Gastrocnemius medialis (tissue), 4 donors: Measurements from ENCODE around the gene ACP7. TPM values are rescaled to one million over a fixed set of nuclear protein-coding genes. Genes with fewer than 3 reads are reported as not detected.

Source experiments
- ATAC-seq, 2 donors: fragments of 150-250 bp; one replicate each; pipeline ENCODE4 v1.9.1; 2016
- DNase-seq, 2 donors: peaks; one replicate each; pipeline ENCODE4 v3.0.0-alpha.2; 2019
- H3K27ac ChIP-seq, 4 donors: fragments of 200-600 bp; sonication (generic); 1 replicate in 1 of 4; 2 replicates in 3 of 4; pipeline ENCODE4 v1.5.1; 2016 to 2018; ENCODE audit warnings: mild to moderate bottlenecking in 2 of 4, moderate library complexity in 1 of 4
- H3K27me3 ChIP-seq, 3 donors: fragments of 200-600 bp; sonication (generic) in 2 of 3; 1 replicate in 1 of 3; 2 replicates in 2 of 3; pipeline versions ENCODE4 v1.5.1 to v1.6.0; 2016 to 2019; ENCODE audit warnings: mild to moderate bottlenecking in 1 of 3, moderate library complexity in 1 of 3
- H3K36me3 ChIP-seq, 2 donors: fragments of 200-600 bp; sonication (generic) in 1 of 2; one replicate each; pipeline ENCODE4 v1.5.1; 2017 to 2018
- H3K4me1 ChIP-seq, 2 donors: fragments of 200-600 bp; sonication (generic) in 1 of 2; one replicate each; pipeline ENCODE4 v1.5.1; 2016 to 2017; ENCODE audit warnings: mild to moderate bottlenecking in 2 of 2
- H3K4me3 ChIP-seq, 4 donors: fragments of 200-600 bp; sonication (generic) in 3 of 4; 1 replicate in 1 of 4; 2 replicates in 3 of 4; pipeline ENCODE4 v1.5.1; 2016 to 2019; ENCODE audit warnings: mild to moderate bottlenecking in 2 of 4
- H3K9me3 ChIP-seq, 3 donors: fragments of 200-600 bp; sonication (generic) in 2 of 3; 1 replicate in 1 of 3; 2 replicates in 2 of 3; pipeline ENCODE4 v1.5.1; 2016 to 2019
- POLR2A ChIP-seq, 2 donors: fragments of 450-650 bp; IDR thresholded peaks; one replicate each; pipeline ENCODE4 v1.6.1; 2017; ENCODE audit warnings: antibody characterized with exemption in 2 of 2, mild to moderate bottlenecking in 2 of 2, moderate library complexity in 2 of 2
- in situ Hi-C, 4 donors: fragments of 200-750 bp; cut with MboI; loops; one replicate each; pipeline versions ENCODE4 v1.15.0 to v1.8.0; 2017; ENCODE audit warnings: low sequenced_read_pairs in 4 of 4
- intact Hi-C: fragments of 100-400 bp; cut with DNase I; formaldehyde crosslinking; loops from one replicate; pipeline ENCODE4 v1.15.1; 2023; ENCODE audit warnings: low total_unique reads
- total RNA-seq, 4 donors: library from RNA; depleted of rRNA; stranded (reverse); fragments of >200 nt; gene quantifications; one replicate each; pipeline versions ENCODE4 v1.1.0 to v1.2.3, GENCODE V29; 2016
- TF ChIP-seq, protein P1 (sequence below), 5 experiments: fragments of 450-650 bp in 3 of 5; fragments of 200-600 bp in 2 of 5; sonication (generic) in 2 of 5; IDR thresholded peaks in 4 of 5; conservative IDR thresholded peaks in 1 of 5; 1 replicate in 4 of 5; 2 replicates in 1 of 5; pipeline ENCODE4 v1.5.1; 2016 to 2019; ENCODE audit warnings: antibody characterized with exemption in 5 of 5, mild to moderate bottlenecking in 3 of 5, moderate library complexity in 3 of 5

Gene ACP7
- total RNA-seq, 4 donors from 2014 or later: not detected

DNA sequence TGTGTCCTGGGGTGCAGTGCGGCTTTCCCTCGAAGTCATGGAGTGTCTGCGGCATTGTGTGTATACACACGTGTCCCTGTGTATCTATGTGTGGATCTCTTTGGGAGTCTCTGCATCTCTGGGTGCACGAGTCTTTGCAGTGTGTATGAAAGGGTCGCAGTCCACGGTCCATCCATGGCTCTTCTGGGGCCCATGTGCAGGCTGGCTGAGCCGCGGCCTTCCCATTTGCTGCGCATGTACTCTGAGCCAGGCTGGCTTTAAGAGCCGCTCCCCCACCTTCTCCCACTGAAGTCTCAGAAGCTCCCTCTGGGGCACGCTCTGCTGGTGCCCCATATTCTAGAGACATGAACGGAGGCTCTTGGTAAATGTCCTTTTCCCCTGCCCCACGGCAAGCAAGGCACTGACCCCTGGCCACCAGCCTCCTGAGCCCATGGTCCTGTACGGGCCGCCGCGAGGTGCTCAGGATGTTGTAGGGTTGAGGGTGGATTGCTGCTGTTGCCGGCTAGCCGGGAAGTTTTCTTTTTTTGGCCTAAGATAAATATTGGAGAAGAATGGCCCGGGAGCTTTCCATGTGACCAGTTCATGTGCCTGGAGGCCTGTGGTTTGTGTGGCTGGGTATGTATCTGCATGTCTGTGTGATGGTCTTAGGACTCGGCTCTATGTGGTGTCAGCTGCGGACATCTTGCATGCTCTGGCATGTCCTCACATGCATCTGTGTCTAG lies 73.3 kb downstream of the ACP7 start:
- intact Hi-C loops: no loop called here
- Histone ChIP-seq H3K4me1 (no peaks in the 10 kb centered on the region), H3K27ac (no peak overlapping the region), H3K27me3 (no peaks in the 10 kb centered on the region), H3K36me3 (no peaks in the 10 kb centered on the region), H3K9me3 (no peaks in the 10 kb centered on the region), H3K4me3 (no peak overlapping the region)
- ATAC-seq (no peak), DNase-seq (no peak)
- in situ Hi-C loops: no loop called here
- TF ChIP-seq POLR2A (IDR thresholded peaks at IDR 0.05): no peak
- TF ChIP-seq, protein P1, sequence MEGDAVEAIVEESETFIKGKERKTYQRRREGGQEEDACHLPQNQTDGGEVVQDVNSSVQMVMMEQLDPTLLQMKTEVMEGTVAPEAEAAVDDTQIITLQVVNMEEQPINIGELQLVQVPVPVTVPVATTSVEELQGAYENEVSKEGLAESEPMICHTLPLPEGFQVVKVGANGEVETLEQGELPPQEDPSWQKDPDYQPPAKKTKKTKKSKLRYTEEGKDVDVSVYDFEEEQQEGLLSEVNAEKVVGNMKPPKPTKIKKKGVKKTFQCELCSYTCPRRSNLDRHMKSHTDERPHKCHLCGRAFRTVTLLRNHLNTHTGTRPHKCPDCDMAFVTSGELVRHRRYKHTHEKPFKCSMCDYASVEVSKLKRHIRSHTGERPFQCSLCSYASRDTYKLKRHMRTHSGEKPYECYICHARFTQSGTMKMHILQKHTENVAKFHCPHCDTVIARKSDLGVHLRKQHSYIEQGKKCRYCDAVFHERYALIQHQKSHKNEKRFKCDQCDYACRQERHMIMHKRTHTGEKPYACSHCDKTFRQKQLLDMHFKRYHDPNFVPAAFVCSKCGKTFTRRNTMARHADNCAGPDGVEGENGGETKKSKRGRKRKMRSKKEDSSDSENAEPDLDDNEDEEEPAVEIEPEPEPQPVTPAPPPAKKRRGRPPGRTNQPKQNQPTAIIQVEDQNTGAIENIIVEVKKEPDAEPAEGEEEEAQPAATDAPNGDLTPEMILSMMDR (IDR thresholded peaks at IDR 0.05 in 4 of 5, conservative IDR thresholded peaks at IDR 0.05 in 1 of 5): no peak

DNA sequence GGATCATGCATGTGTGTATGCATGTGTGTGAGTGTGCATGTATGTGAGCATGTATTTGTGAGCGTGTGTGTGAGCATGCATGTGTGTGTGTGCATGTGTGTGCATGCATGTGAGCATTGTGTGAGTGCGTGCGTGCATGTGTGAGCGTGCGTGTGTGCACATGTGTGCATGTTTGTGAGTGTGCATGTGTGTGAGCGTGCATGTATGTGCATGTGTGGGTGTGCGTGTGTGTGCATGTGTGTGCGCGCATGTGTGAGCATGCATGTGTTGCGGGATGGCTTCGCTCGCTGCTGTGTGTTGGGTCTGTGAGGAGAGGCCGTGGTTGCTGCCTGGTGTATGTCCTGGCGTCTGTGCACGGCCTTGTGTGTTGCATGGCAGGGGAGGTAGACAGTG lies 73.8 kb downstream of the ACP7 start:
- intact Hi-C loops: no loop called here
- H3K27ac ChIP-seq: no peak overlapping the region
- no peak for TF ChIP-seq POLR2A (IDR thresholded peaks at IDR 0.05)
- TF ChIP-seq, protein P1 (IDR thresholded peaks at IDR 0.05 in 4 of 5, conservative IDR thresholded peaks at IDR 0.05 in 1 of 5): no peak
- ATAC-seq (no peak), DNase-seq (no peak)
- in situ Hi-C loops: no loop called here
- H3K4me3 ChIP-seq: no peak overlapping the region
- no peaks in the 10 kb centered on the region for H3K27me3 ChIP-seq
- H3K9me3 ChIP-seq: no peaks in the 10 kb centered on the region
- H3K4me1 ChIP-seq: no peaks in the 10 kb centered on the region
- H3K36me3 ChIP-seq: no peaks in the 10 kb centered on the region

DNA sequence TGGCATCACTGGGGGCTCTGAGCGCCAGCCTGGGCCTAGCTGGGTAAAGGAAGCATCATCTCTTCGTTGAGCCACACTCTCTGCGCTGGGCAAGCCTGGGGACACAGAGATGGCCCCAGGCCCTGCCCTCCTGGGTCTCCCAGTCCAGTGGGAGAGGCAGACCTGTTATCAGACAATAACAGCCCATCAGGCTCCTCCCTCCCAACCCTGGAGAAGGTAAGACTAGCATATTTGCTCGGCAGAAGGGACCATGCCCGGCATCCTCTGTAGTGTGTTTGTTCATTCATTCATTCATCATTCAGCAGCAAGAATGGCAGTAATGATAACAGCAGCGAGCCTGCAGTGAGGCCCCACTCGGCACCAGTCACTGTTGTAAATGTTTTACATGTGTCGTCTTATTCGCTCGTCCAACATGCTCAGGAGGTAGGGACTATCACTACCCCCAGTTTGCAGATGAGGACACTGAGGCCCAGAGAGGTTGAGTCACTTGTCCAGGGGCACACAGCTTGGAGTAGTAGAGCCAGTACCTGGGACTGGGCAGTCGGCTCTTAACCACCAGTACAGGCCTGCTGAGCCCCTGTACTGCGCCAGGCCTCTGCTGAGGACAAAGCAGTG lies 74.6 kb downstream of the ACP7 start:
- Histone ChIP-seq H3K27me3 (no peaks in the 10 kb centered on the region), H3K4me1 (no peaks in the 10 kb centered on the region), H3K36me3 (no peaks in the 10 kb centered on the region), H3K9me3 (no peaks in the 10 kb centered on the region), H3K4me3 (no peak overlapping the region), H3K27ac (no peak overlapping the region)
- DNase-seq (no peak), ATAC-seq (no peak)
- TF ChIP-seq, protein P1 (IDR thresholded peaks at IDR 0.05 in 4 of 5, conservative IDR thresholded peaks at IDR 0.05 in 1 of 5): no peak
- TF ChIP-seq POLR2A (IDR thresholded peaks at IDR 0.05): no peak
- intact Hi-C loops (no loop called here), in situ Hi-C loops (no loop called here)

DNA sequence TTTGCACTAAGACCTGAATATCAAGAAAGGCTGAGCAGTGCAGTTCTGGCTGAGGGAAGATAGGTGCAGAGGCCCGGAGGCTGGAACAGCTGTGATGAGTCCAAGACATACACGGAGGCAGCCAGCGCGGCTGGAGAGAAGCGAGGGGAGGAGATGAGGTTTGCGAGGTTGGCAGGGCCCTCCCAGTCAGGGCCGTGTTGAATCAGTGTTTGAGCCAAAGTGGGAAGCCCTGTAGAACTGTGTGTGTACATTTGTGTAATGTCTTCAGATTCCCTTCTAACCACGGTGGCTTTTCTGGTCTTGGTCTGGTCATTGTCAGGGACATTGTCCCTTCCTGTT lies 76.3 kb downstream of the ACP7 start:
- H3K27ac ChIP-seq: no peak overlapping the region
- intact Hi-C loops (no loop called here), in situ Hi-C loops (no loop called here)
- no peak for DNase-seq
- no peak for ATAC-seq
- H3K36me3 ChIP-seq: no peaks in the 10 kb centered on the region
- no peaks in the 10 kb centered on the region for H3K9me3 ChIP-seq
- no peaks in the 10 kb centered on the region for H3K27me3 ChIP-seq
- no peaks in the 10 kb centered on the region for H3K4me1 ChIP-seq
- H3K4me3 ChIP-seq: no peak overlapping the region
- TF ChIP-seq, protein P1 (IDR thresholded peaks at IDR 0.05 in 4 of 5, conservative IDR thresholded peaks at IDR 0.05 in 1 of 5): no peak
- TF ChIP-seq POLR2A (IDR thresholded peaks at IDR 0.05): no peak

Other genes with a start within 250 kb of the ACP7 start
- gene HNRNPL, start 234.4 kb upstream of the ACP7 start, total RNA-seq: 100 to 1,000 TPM in 3 of 4 donors, 10 to 100 TPM in 1; 88.3 to 172 (median 126) TPM
- gene RINL, start 206.1 kb upstream of the ACP7 start, total RNA-seq: 1 to 10 TPM in 3 of 4 donors, under 1 TPM in 1; 0.95 to 3.3 (median 2.9) TPM
- gene SIRT2, start 184.8 kb upstream of the ACP7 start, total RNA-seq: 100 to 1,000 TPM; 208 to 327 (median 285) TPM
- gene NFKBIB, start 184.4 kb upstream of the ACP7 start, total RNA-seq: 10 to 100 TPM; 32.2 to 63.8 (median 53.6) TPM
- under 1 TPM in 1 of 4 donors, not detected in 3; 0.46 TPM for gene CCER2, start 172.2 kb upstream of the ACP7 start, total RNA-seq
- gene SARS2, start 153.6 kb upstream of the ACP7 start, total RNA-seq: 10 to 100 TPM; 12.1 to 30.0 (median 27.8) TPM
- gene MRPS12, start 153.4 kb upstream of the ACP7 start, total RNA-seq: 10 to 100 TPM; 20.0 to 49.8 (median 36.1) TPM
- gene FBXO17, start 108.6 kb upstream of the ACP7 start, total RNA-seq: 1 to 10 TPM; 1.6 to 4.2 (median 2.4) TPM
- 1 to 10 TPM in 1 of 4 donors, under 1 TPM in 2, not detected in 1; 0.20 to 1.2 (median 0.52) TPM for gene FBXO27, start 51.8 kb upstream of the ACP7 start, total RNA-seq
- 10 to 100 TPM in 1 of 4 donors, 1 to 10 TPM in 3; 4.7 to 11.7 (median 8.3) TPM for gene PAK4, start 41.4 kb downstream of the ACP7 start, total RNA-seq
- gene NCCRP1, start 112.6 kb downstream of the ACP7 start, total RNA-seq: not detected
- gene SYCN, start 119.9 kb downstream of the ACP7 start, total RNA-seq: not detected
- not detected for gene IFNL3, start 160.6 kb downstream of the ACP7 start, total RNA-seq
- gene IFNL4, start 164.5 kb downstream of the ACP7 start, total RNA-seq: not detected
- not detected for gene IFNL2, start 184.0 kb downstream of the ACP7 start, total RNA-seq
- not detected for gene IFNL1, start 212.0 kb downstream of the ACP7 start, total RNA-seq
- gene LRFN1, start 236.5 kb downstream of the ACP7 start, total RNA-seq: under 1 TPM in 1 of 4 donors, not detected in 3; 0.26 TPM